Calu3 (cell line): Measurements from ENCODE around the gene RIOX2. TPM values are rescaled to one million over a fixed set of nuclear protein-coding genes. Genes with fewer than 3 reads are reported as not detected.

Source experiments
- BruUV-seq: library from RNA; stranded (reverse); fragments of 400-500 nt; replicated peaks from 2 replicates; lab custom pipeline; 2021; lab: Mats Ljungman, UMichigan
- CTCF ChIA-PET: fragments of 300-600 bp; sonication (Branson Sonifier 250); formaldehyde crosslinking; loops from one replicate; lab custom pipeline; 2022; ENCODE audit warnings: antibody characterized with exemption; lab: Charles Lee
- DNase-seq: peaks from one replicate; pipeline ENCODE4 v3.0.0; 2022
- H3K27ac Mint-ChIP-seq: one replicate; pipeline ENCODE4 v1.8.0; 2022; ENCODE audit warnings: mixed read lengths; ENCODE audit not compliant: unreplicated experiment
- H3K27me3 Mint-ChIP-seq: one replicate; pipeline ENCODE4 v1.8.0; 2022; ENCODE audit warnings: mixed read lengths; ENCODE audit not compliant: unreplicated experiment
- H3K36me3 Mint-ChIP-seq: one replicate; pipeline ENCODE4 v1.8.0; 2022; ENCODE audit warnings: mild to moderate bottlenecking, moderate library complexity, mixed read lengths; ENCODE audit not compliant: insufficient read depth, unreplicated experiment
- H3K4me1 Mint-ChIP-seq: one replicate; pipeline ENCODE4 v1.8.0; 2022; ENCODE audit warnings: mild to moderate bottlenecking, low read depth, mixed read lengths; ENCODE audit not compliant: unreplicated experiment
- H3K4me3 Mint-ChIP-seq: one replicate; pipeline ENCODE4 v1.8.0; 2022; ENCODE audit warnings: mild to moderate bottlenecking, low read depth, moderate library complexity, mixed read lengths; ENCODE audit not compliant: unreplicated experiment
- H3K9me3 Mint-ChIP-seq: one replicate; pipeline ENCODE4 v1.8.0; 2022; ENCODE audit warnings: low read depth, mixed read lengths; ENCODE audit not compliant: unreplicated experiment
- CTCF ChIP-seq: fragments of 200-600 bp; IDR thresholded peaks from one replicate; pipeline ENCODE4 v1.8.0; 2022; ENCODE audit warnings: antibody characterized with exemption; ENCODE audit not compliant: unreplicated experiment
- intact Hi-C: fragments of 100-400 bp; cut with micrococcal nuclease; formaldehyde crosslinking; loops from one replicate; pipeline ENCODE4 v1.10.0; 2022; ENCODE audit not compliant: unreplicated experiment
- total RNA-seq: library from RNA; stranded (reverse); gene quantifications from 2 replicates; pipeline ENCODE4 v1.2.3, GENCODE V29; 2022

RIOX2 gene
- total RNA-seq, 1 experiment from 2014 or later, result 32.1 TPM

DNA sequence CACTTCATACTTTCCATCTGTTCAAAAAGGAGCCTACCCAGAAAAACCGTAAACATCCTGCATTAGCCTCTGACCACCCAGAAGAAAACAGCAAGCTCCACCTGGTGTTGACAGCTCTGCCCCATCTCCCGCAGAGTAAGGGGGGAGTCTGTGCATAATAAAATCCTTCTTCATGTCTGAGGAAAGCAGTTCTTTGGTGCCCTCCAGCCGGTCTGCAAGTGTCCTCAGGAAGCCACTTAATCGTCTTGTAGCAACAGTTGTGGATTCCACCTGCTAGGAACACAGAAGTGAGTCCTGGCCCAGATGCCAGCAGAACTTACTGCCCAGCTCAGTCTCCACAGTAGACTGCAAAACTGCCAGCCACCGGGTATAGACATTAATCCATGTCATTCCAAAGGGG, 22.5 kb downstream of the RIOX2 start:
- Mint-ChIP-seq H3K27ac (no peak overlapping the region), H3K36me3 (peaks cover 19% of the 10 kb centered on the region), H3K27me3 (no peaks in the 10 kb centered on the region), H3K9me3 (no peaks in the 10 kb centered on the region), H3K4me3 (no peak overlapping the region), H3K4me1 (no peaks in the 10 kb centered on the region)
- intact Hi-C loops, result loop anchor here (5.0 to 10.0 kb wide), 2 partner anchors 73 to 155 kb away; no protein-coding TSS in a partner anchor
- CTCF ChIA-PET, result no interaction called here
- DNase-seq, result no peak
- TF ChIP-seq CTCF, result no peak
- no TSS peak for BruUV-seq

- no peak overlapping the region for H3K27ac Mint-ChIP-seq
- CTCF ChIA-PET, result no interaction called here
- BruUV-seq, result no TSS peak
- H3K4me1 Mint-ChIP-seq, result no peaks in the 10 kb centered on the region
- H3K4me3 Mint-ChIP-seq, result no peak overlapping the region
- intact Hi-C loops, result loop anchor here (5.0 to 10.0 kb wide), 2 partner anchors 73 to 154 kb away; no protein-coding TSS in a partner anchor
- no peak for TF ChIP-seq CTCF
- no peaks in the 10 kb centered on the region for H3K9me3 Mint-ChIP-seq
- no peaks in the 10 kb centered on the region for H3K27me3 Mint-ChIP-seq
- peaks cover 25% of the 10 kb centered on the region for H3K36me3 Mint-ChIP-seq
- DNase-seq, result no peak
Measured at GRCh38 chr3:97949110-97949485, 23.1 kb downstream of the RIOX2 start.

- no peaks in the 10 kb centered on the region for H3K4me1 Mint-ChIP-seq
- peaks cover 28% of the 10 kb centered on the region for H3K36me3 Mint-ChIP-seq
- no peak for TF ChIP-seq CTCF
- DNase-seq, result no peak
- CTCF ChIA-PET, result interaction anchor here (0.7 kb wide), 1 partner anchor 316 kb away, joined by 3 read pairs; no protein-coding TSS in a partner anchor
- H3K27ac Mint-ChIP-seq, result no peak overlapping the region
- no peaks in the 10 kb centered on the region for H3K27me3 Mint-ChIP-seq
- no TSS peak for BruUV-seq
- intact Hi-C loops, result loop anchor here (5.0 to 10.0 kb wide), 2 partner anchors 74 to 154 kb away; no protein-coding TSS in a partner anchor
- H3K9me3 Mint-ChIP-seq, result no peaks in the 10 kb centered on the region
- no peak overlapping the region for H3K4me3 Mint-ChIP-seq
Measured at GRCh38 chr3:97948351-97949109, 23.7 kb downstream of the RIOX2 start.

DNA sequence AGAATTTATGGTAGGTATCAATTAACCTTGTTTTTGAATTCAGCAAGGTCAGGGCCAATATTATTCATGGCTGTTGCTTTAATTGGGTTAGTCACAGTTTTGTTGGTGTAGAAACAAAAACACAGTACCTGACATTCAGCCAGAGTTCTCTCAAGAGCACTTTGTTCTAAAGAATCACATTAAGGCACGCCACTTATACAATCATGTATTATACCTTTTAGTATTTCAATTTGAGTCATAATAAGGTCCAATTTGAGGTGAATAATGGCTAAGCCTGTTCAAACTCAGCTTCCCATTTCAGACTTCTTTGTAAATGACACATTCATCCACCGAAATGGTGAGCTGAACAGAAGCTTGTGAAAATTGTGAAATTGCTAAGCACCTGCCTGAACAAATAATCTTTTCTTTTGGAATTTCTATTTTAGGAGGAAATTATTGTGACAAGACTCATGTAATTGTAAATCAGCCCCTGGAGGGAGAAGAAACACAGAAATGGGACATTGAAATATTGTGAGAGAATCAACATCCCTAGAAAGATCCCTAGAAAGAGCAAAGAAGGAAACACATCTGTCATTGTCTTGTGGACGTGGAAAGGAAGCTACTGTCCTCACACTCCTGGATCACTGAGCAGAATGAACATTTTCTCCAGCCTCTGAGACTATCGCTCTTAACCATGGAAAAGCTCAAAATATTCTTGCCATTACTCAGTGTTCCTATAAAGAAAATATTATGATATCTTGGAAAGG, 29.3 kb downstream of the RIOX2 start:
- Mint-ChIP-seq H3K36me3 (peaks cover 8% of the 10 kb centered on the region), H3K4me3 (no peak overlapping the region), H3K4me1 (no peaks in the 10 kb centered on the region), H3K9me3 (no peaks in the 10 kb centered on the region), H3K27ac (no peak overlapping the region), H3K27me3 (no peaks in the 10 kb centered on the region)
- intact Hi-C loops, result loop anchor here (5.0 to 10.0 kb wide), 2 partner anchors 121 to 148 kb away; partner anchors contain the start of gene CRYBG3
- no peak for DNase-seq
- TF ChIP-seq CTCF, result no peak
- CTCF ChIA-PET, result interaction anchor here (1.1 kb wide), 1 partner anchor 122 kb away, joined by 3 read pairs; the partner anchor contains the start of gene CRYBG3
- BruUV-seq, result no TSS peak
